CD4-positive, alpha-beta T cell treated with Interleukin-15 for 1 hour (primary cell): Measurements from ENCODE around the gene MPI.
"Not testable (repeated sequence)": the region's sequence is repeated elsewhere in the genome, so short reads cannot be mapped to it uniquely, and the experiment has no call there.

Source experiments
- DNase-seq: peaks from one replicate; pipeline ENCODE4 v3.0.0-alpha.2; 2020

MPI gene

DNA sequence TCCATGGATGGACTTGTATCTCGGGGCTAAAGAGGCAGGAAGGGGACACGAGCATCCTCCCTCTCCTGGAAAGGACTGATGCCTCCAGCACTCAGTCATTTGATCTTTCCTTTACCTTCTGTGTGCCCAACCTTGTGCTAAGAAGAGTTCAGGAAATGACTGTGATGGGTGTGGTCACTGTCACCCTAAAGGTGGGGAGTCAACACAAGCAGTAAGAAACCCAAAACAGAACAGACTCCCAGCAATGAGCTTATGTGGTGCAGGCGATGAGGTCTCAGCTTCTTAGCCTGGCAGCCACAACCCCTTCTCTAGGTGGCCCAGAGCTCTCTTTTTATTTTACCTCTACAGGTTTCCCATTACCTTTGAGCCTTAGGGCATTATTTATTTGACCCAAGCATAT, 3.8 kb downstream of the MPI start:
- DNase-seq = peak; percentile 64

DNA sequence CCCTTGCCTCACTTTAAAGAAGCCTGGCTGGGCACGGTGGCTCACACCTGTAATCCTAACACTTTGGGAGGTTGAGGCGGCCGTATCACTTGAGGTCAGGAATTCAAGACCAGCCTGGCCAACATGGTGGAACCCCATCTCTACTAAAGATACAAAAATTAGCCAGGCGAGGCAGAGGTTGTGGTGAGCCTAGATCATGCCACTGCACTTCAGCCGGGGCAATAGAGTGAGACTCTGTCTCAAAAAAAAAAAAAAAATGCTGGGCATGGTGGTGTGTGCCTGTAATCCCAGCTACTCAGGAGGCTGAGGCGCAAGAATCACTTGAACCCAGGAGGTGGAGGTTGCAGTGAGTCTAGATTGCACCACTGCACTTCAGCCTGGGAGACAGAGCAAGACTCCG, 4.5 kb downstream of the MPI start:
- DNase-seq = not testable (repeated sequence)

DNA sequence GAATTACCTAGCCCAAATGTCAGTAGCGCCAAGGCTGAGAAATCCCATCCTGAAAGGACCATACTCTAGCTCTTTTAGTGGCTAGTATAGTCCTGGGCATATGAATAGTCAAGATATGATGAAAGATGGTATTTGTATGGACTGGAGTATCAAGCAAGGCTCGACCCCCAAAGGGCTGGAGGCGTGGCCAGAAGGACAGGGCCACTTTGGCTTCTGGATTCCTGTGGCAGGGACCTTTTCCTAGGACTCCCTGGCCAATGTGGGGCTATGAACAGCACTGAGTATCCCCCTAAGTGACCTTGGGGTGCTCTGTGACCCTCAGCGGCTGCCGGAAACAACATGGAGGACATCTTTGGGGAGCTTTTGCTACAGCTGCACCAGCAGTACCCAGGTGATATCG, 6.0 kb downstream of the MPI start:
- DNase-seq = no peak

DNA sequence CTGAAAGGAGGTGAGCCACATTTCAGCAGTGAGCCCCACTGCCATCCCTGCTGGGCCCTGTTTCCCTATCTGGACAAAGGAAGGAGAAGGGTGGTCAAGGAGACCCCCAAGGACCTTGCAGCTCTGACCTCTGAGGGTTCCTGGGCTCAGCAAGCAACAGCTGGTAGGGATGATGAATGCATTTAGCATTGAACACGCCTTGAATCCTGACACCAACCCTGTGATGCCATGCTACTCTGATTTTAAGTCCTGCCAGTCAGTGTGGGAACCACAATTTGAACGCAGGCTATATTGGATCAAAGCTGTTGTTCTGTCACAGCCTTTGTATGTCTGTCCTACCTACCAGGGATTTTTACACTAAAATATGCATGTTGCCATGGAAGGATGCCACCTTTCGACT, 6.5 kb downstream of the MPI start:
- DNase-seq = no peak

DNA sequence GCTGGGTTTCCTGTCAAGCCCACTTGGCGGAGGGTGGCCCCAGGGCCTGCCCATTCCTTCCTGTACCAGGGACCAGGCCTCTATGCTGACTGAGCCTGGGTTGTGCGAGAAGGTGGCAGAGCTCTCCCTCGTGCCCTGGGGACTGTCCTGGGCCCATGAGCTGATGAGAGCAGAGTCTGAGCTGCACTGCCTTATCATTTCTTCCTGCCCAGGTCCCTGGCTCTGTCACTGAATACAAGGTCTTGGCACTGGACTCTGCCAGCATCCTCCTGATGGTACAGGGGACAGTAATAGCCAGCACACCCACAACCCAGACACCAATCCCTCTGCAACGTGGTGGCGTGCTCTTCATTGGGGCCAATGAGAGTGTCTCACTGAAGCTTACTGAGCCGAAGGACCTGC, 7.5 kb downstream of the MPI start:
- no peak for DNase-seq

GRCh38 chr15:74901612-74902063, 11.8 kb downstream of the MPI start:
- DNase-seq = peak; percentile 66

- DNase-seq = no peak
Measured at GRCh38 chr15:74902295-74903075, 12.6 kb downstream of the MPI start.

DNA sequence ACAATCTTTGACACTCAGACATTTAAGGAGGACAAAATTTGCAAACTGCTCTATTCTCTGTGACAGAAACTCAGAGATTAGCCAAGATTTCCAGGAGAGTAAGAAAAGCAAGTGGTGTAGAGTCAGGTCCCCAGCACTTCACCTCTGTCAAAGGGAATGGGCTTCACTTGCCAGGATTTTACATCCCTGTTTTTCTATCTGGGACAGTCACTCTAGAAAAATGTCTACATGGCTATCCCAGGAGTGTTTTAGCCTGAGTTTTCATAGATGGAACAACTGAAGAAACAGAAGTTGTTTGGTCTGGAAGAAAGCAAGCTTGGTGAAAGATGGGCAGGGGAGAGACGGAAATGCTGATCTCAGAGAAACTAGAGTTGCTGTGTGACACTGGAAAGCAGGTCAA, 13.8 kb downstream of the MPI start:
- DNase-seq = no peak

DNA sequence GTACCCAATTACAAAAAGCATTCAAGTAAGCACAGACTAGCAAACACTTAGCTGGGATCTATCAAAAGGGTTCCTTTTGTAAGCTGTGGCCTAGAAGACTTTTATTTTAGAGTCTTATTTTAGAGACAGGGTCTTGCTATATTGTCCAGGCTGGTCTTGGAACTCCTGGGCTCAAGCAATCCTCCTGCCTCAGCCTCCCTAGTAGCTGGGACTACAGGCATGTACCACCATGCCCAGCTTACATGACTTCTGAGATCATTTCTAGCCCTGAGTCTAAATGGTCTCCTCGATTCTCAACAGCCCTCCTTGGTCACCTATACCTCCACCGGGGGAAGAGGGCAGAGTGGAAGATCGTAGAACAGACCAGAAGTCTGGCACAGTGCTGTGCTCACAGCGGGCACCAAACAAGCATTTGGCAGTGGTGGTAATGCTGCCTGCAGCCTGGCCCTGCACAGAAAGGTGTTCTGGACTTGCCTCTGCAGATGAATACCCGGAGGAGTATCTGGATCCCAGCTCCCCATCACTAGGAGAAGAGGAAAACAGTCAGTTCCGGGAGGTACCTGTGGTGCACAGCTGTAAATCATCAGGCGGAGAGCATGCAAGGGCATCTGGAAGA, 14.5 kb downstream of the MPI start:
- DNase-seq = no peak

DNA sequence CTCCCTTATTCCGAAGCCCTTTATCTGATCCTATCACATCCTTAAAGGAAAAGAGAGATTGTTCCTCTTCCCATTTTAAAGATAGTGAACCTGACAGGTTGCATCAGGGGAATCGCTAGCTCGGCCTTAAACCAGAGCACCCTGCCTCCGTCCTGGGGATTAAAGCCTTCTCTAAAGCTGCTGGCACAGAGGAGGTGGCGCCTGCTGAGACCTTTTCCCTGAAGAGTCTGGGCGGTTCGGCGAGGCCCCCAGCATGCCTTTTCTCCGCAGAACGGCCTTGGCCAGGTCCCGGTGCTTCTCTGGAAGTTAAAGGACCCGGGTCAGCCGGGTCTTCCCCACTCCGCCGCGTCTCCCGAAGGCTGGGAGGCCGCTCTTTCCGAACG, 16.2 kb downstream of the MPI start:
- DNase-seq = no peak

DNA sequence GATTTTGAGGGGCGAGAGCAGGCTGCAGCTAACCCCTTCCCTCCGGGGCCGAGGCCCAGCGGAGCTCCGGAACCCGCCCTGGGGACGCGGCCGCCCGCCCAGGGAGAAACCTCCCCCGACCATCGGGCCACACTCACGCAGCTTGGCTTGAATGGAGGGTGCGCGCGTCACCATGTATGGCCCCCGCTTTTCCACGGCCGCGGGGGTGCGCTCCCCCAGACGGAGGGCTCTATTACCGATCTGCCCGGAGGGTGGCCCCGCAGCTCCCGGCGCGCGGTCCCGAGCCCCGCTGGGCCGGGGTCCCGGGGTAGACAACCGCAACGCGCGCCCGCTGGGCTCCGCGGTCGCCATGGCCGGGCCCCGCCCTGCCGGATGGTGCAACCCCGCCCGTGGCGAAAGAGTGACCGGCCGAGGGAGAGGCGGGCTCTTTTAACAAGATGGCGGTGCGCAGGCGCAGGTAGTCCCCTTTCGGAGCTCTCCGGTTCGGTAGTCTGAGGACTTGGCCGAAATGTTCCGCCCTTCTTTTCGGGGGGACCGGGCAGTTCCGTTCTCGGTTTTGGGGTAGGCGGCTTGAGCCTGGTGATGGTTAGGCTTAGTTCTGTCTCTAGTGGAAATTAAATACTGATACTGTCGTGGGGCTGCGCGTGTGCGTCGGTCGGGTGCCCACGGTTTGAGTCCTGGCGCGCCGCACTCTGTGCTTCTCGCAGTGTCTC, 16.8 kb downstream of the MPI start, which contains the start of gene FAM219B:
TSS of gene FAM219B (minus strand) at position 402 of the 713 bp plus-strand sequence. CDS start at position 351, 51 bp downstream.
- peak; percentile 82 for DNase-seq

DNA sequence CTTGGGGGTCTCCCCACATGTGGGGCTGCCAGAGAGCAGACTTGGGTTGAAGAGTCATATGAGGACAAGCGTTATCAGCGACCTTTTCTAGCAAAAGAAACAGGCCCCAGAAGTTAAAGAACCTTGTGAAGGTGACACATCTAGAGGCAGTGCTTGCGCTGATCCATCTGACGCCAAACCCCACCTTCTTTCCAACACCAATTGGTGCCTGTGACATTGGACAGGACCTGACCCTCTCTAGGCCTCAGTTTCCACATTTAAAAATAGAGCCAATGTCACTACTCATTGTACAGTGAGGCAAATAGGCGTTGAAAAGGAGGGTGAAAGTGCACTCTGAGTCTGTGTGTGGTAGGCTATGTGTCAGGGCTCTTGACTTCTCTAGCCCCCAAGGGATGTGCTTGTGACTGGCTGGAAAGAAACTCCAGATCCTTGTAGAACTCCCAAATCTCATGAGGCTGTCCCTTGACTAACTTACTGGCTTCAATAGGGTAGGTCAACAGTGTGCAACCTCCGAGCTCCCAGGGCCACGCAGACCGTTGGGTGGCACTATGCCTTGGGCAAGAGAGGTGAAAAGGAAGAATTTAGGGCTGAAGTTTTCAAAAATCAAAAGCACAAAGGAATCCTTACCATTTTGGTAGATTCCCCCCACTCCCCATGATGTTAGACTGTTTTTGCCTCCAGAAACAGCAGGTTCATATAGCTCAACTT, 17.5 kb downstream of the MPI start:
- no peak for DNase-seq

GRCh38 chr15:74908635-74909034, 18.8 kb downstream of the MPI start:
- no peak for DNase-seq

DNA sequence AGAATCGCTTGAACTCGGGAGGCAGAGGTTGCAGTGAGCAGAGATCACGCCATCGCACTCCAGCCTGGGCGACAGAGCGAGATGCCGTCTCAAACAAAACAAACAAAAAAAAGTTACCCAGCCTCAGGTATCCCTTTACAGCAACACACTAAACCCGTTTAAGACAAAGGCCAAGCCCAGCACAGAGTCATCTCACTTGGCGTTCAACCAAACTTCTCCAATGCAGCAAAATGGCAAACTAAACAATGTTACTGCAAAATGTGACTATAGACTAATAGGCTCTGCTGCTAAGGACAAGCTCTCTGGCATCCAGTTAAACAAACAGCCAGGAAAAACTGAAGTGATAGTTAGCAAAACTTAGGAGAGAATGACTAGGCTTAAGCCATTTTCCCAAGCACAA, 23.2 kb downstream of the MPI start:
- no peak for DNase-seq

DNA sequence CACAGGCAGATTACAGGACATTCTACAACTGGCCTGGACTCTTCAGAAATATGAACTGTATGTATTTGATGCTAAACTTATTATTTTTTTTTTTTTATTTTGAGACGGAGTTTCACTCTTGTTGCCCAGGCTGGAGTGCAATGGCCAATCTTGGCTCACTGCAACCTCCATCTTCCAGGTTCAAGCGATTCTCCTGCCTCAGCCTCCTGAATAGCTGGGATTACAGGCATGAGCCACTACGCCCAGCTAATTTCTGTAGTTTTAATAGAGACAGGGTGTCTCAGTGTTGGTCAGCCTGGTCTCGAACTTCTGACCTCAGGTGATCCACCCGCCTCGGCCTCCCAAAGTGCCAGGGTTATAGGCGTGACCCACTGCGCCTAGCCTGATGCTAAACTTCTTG, 24.0 kb downstream of the MPI start:
- not testable (repeated sequence) for DNase-seq

DNA sequence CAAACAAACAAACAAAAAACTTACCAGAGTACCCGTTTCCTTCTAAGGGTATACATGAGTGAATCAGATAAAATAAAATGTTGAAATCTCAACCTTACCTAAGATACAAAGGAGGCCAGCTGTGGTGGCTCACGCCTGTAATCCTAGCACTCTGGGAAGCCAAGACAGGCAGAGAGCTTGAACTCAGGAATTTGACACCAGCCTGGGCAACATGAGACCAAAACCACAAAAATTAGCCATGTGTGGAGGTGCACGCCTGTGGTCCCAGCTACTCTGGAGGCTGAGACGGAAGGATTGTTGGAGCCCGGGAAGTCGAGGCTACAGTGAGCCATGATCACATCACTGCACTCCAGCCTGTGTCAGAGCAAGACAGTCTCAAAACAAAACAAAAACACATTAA, 27.8 kb downstream of the MPI start:
- no peak for DNase-seq

GRCh38 chr15:74920456-74920855, 30.6 kb downstream of the MPI start:
- DNase-seq = no peak

- DNase-seq = no peak
Measured at GRCh38 chr15:74924525-74924924, 34.7 kb downstream of the MPI start.

GRCh38 chr15:74928771-74929198, 38.9 kb downstream of the MPI start:
- no peak for DNase-seq

GRCh38 chr15:74933573-74933972, 43.7 kb downstream of the MPI start:
- DNase-seq = no peak

- not testable (repeated sequence) for DNase-seq
Measured at GRCh38 chr15:74935193-74935592, 45.4 kb downstream of the MPI start.

- DNase-seq = no peak
Measured at GRCh38 chr15:74937272-74937589, 47.4 kb downstream of the MPI start.
